ENCODE data around the gene GTPBP4.

DNA sequence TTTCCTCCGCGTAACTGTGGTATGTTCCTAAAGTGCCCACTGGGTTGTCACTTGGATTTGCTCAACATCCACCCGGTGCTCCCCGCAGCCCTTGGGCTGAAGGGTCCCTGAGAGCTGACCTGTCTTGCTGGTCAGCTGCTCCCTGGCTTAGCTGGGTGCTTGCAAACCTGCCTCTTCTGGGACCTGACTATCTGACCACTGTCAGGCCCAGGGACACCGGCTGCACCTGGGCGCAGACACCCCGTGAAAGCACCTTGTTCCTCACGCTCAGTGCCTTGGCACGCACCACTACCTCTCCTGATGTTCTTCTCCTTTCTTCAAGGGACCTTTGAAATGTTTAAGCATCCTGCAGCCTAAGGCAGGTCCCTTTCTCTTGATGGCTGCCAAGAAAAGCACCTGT lies 30.1 kb upstream of the GTPBP4 start:
- no peak for TF ChIP-seq POLR2A (IDR thresholded peaks at IDR 0.05; ENCODE audit: borderline replicate concordance, extremely low read depth, insufficient read depth, insufficient read length)
- TF ChIP-seq CTCF (IDR thresholded peaks at IDR 0.05 in 2 of 3, conservative IDR thresholded peaks at IDR 0.05 in 1 of 3; ENCODE audit: borderline replicate concordance in 1 of 3, insufficient read depth in 1 of 3, low read depth in 2 of 3, low read length in 2 of 3): no peak
- no peak for TF ChIP-seq EZH2phosphoT487 (IDR thresholded peaks at IDR 0.05; ENCODE audit: borderline replicate concordance)
